GM18868 (cell line): Measurements from ENCODE around the gene ITPR1.

Source experiments
- ATAC-seq: cut with Tn5 transposase; IDR thresholded peaks from one replicate; pipeline ENCODE4 v1.9.1; 2021; ENCODE audit warnings: mild to moderate bottlenecking, moderate library complexity; ENCODE audit not compliant: unreplicated experiment

Gene ITPR1

DNA sequence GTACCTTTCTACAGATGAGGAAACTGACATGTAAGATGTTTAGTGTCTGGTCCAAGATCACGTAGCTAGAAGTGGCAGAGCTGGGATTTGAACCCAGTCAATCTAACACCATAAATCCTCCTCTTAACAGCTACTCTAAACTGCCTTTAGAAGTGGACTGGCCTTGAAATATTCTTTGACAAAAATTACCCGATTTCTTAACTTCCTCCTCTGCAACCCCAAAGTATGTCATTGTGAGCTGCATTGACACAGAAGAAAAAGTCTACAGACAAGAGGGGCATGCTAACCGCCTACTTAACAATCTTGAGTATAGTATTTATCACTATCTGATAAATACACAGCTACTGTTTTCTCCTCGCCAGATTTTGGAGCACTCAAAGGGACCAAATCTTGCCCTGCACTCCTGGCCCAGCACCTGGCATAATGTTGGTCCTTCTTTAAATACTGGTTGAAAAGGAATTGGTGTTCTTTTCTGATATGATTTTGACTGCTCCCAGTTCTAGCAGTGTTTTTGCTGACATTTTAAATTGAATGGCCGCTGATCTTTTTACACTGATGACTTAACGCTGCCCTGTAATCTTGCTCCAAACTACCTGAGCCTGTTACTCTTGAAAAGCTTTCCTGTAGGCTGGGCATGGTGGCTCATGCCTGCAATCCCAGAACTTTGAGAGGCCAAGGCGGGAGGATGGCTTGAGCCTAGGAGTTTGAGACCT, 36.9 kb downstream of the ITPR1 start:
- ATAC-seq, result no peak

DNA sequence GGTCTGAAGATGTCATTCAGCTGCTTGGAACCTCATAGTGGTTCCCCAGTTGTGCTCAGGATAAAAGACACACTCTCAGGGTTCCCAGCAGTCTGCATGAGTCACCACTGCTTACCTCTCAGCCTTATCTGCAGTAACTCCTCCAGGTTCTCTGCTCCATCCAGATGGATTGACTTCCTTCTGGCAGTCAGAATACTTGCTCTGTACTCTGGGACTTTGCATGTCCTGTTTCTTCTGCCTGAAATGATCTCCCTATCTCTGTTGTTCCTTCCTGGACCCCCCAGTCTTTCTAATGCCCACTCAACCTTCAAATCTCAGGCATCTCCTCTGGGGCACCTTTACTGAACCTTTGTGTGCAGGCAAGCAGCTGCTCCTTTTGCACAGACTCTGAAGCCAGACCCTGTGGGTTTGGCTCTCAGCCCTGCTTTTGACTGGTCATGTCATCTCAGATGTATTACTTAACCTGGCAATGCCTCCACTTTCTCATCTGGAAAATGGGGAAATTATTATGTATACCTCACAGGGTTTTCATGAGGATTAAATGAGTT, 38.4 kb downstream of the ITPR1 start:
- no peak for ATAC-seq

DNA sequence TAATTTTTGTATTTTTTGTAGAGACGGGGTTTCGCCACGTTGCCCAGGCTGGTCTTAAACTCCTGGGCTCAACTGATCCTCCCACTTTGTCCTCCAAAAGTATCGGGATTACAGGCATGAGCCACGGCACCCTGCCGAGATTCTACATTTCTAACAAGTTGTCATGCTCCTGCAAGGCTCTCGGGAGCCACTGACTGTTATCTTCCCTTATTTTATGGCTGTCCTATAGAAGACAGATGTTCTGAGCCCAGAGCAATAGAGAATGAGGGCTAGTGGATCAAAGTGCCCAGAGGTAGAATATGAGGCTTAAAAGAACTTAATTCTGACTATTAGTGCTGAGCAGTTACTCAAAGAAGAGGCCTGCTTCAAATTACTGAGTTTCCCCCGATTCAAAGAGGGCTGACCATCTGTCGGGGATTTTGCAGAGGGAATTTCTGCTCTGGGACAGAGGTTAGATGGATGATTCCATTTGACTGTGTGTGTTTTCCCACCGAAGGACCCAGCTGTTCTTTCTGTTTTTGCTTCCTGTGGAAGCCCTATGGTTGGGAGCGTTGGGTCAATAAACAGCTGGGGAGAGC, 39.5 kb downstream of the ITPR1 start:
- no peak for ATAC-seq

DNA sequence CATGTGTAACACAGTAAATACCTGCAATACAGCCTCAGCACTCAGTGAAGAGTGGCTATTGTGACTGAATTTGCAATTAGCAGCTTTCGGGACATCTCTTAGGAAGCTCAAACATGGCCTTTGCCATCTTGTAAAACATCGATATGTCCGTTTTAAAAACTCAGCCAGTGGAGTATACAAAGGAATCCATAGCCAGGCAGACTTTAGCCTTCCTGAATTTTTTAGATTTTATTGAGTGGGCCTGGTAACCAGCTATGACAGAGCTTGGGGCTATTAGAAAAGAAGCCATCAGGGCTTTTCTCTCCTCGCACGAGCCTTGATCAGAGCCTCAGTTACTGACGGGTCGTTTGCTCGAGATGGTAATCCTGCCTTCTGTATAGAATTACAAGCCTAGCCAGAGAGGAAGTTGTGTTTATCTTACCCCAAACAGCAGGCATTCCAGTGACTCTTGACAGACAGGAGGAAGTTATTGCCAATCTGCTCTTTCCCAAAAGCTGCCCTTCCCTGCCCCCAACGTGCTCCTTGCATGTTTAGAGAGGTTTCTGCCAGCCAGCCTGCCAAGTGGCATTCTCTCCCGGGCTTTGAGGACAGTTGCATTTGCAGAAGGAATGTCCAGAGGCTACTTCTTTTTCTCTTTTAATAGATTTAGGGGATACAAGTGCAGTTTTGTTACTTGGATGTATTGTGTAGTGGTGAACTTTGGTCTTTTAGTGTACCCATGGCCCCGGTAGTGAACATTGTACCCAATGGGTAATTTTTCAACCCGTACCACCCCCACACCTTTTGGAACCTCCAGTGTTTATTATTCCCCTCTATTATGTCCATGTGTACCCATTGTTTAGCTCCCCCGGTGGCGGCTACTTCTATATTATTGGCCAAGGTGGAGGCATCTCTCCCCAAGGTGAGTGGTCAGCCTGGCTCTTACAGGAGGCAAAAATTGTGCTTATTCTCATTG, 40.6 kb downstream of the ITPR1 start:
- ATAC-seq, result no peak

DNA sequence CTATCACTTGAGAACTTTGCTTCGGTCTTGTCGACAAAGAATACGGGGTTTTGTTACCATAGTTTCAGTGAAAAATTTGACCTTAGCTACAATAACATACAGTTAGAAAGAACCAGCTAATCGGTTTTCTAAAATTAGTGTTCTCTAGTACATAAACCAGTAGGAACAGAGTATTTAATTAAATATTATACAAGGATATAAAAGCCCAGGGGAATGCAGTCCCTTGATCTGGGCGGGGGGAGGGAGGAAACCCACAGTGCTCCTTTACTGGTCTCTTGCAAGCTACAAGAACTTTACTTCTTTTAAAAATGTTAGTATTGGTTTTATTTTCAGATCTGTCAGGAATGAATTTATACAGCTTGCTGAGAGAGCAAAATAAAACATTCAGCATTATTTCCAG, 41.8 kb downstream of the ITPR1 start:
- no peak for ATAC-seq

DNA sequence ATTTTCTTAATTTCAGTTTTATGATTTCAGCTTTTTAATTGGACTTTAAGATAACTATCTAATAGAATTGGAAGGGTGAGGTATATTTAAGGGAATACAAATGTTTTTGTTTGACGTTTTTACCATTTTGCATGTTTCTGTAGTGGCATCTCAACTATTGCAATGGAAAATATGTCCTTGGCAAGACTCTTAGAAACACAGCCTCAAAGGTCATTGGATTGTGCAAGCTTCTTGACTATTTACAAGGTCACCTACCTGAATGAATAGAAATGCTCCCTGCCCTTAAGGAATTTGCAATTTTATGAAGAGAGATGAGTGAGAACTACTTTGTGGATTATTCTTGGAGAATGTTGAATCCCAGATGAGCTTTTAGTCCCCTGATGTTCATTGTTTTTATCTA, 43.1 kb downstream of the ITPR1 start:
- ATAC-seq, result no peak

DNA sequence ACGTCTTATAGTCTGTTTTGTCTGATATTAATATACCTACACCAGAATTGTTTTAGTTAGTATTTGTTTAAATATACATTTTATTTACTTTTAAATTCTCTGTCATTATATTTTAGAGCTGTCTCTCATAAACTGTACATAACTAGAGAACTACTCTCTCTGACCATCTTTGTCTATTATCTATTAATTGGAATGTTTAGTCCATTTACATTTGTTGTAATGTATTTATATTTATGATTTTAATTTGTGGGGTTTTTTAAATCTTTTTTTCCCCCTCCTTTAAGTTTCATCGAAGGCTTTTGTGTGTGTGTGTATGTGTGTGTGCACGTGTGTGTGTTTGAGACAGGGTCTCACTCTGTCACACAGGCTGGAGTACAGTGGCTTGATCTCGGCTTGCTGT, 47.1 kb downstream of the ITPR1 start:
- no peak for ATAC-seq

DNA sequence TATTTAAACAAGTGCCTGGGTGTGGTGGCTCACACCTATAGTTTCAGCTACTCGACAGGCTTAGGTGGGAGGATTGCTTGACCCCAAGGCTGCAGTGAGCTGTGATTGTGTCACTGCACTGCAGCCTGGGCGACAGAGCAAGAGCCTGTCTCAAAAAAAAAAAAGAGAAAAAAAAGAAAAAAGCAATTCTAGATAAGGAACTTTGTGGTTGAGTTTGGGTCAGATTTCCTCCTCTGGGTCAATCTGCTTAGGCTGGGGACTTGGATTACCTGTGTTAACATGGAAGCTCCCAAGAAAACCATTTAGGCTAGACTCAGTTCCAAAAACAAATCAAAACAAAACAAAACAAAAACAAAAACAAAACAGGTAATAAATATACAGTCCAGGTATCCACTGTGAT, 50.0 kb downstream of the ITPR1 start:
- no peak for ATAC-seq

DNA sequence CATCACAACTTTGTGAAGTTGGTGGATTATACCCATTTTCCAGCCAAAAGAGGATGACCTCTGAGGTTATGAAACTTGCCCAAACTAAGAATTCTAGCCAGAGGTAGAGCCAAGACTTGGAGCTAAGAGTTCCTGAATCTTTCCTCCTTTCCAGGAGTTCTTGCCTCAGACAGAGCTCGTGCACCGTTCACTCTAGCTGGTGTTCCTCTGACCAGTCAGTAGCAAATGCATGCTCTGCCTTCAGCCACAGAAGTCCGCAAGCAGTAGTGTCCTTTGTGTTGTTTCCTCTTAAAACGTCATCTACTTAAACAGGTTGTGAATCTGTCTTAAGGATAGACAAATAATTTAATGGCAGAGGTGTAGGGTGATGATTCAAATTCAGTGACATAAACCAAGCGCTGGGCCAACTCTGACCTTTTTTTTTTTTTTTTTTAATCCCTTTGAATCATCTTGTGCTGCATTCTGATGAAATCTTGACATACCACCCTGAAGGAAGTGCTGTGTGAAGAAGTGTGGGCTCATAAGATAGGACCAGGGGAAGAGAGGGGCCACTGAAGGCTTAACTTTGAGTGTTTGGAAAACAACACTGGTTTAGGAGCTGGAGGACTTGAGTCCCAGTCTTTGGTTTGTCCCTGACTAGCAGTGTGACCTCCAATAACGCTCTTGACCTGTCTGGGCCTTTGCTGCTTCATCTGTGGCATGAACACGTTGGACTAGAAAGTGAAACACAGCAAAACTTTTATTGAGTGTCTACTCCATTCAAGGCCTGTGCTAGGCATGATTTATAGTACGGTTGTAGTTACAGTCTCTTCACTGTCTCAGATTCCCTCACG, 53.4 kb downstream of the ITPR1 start:
- no peak for ATAC-seq

DNA sequence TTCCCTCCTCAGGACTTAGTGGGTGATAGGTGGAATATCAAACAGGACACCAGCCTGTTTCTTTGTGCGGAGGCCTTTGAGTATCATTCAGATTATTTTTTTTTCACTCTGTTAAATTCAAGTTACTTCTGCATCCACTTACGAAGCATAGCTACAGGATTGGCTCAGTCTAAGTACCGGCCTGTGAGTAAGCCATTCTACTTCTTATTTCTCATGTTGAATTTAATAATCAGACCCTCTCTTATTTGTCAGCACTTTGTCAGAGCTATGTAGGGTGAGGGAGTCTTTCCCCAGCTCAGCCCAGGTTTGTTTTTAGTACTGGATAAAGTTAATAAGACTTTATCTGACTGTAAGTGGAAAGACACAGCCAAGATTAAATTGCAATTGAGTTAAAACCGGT, 54.7 kb downstream of the ITPR1 start:
- ATAC-seq, result no peak

DNA sequence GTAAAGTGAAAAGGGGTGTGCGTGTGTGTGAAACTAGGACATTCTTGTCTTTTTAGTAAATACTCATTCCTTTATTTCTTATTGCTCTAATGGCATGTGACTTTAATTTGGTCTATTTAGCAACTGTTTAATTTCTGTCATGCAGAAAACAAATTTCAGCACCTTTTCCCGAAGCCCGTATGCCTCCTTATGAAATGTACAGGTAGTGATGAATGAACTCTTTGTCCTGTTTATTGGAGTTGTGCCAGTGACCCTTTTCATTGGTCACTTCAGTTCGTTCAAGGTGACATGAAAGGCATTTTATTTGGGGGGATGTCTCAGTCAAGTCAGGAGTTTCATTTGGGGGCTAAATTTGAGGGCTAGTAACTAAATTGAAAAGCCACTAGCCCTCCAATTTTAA, 55.2 kb downstream of the ITPR1 start:
- ATAC-seq, result no peak

DNA sequence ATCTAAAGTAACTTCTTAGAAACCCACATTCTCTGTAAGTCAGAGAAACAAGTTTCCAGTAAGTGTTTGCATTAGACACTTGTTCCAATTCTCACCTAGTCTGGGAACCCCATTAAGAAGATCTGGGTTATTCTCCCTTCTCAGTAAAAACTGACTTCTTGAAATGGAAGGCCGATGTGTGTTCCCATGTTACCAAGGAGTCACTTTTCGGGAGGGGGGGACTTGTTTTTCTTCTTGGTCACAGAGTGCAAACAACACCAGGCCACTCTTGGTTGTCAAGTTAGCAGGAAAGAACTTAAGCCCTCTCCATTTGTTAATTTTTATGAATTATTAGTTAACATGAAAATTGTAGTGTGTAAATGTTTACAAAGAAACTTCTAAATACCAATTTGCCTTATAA, 55.6 kb downstream of the ITPR1 start:
- no peak for ATAC-seq

DNA sequence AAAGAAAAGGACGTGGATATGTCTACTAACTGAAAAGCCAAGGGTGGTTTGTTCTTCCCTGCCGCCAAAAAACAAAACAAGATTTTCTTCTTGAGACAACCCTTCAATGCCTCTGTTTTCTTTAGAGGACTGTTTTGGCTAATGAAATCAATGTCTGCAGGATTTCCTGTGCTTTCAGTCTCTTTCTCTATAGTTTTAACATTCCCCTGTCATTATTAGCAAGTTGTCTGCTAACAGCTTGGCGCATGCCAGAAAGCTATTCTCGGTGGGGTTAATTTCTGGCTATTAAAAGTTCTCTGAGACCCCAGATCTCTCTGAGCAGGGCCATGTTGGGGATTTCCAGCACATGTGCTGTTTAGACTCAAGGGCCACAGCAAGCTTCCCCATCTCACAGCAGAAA, 56.7 kb downstream of the ITPR1 start:
- no peak for ATAC-seq

DNA sequence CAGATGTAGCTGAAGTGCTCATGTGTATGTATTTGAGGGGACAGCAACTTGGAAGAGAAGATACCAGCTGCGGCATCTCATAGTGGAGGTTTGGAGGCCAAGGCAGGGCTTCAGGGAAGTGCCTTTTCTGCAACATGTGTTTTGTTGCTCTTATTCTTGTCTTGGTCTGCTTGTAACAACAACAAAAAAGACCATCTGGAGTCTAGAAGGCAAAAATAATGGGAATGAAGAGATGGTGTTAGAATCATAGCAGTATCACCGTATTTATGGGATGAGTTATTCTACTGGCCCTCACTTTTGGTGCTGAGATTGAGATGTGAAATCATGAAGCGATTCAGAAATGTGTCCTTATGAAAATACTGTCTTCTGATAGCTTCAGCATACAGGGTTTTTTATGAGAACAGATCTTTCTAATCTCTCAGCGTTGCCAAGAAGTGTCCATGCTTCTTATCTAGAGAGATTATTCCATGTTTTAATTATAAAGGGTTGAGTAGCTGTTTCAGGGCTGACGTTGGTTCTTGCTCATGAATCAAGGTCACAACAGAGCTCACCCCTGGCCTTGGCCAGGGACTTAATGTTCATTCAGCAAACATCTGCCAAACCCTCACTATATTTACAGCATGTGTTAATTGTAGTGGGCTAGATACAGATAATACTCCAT, 58.0 kb downstream of the ITPR1 start:
- ATAC-seq, result no peak

DNA sequence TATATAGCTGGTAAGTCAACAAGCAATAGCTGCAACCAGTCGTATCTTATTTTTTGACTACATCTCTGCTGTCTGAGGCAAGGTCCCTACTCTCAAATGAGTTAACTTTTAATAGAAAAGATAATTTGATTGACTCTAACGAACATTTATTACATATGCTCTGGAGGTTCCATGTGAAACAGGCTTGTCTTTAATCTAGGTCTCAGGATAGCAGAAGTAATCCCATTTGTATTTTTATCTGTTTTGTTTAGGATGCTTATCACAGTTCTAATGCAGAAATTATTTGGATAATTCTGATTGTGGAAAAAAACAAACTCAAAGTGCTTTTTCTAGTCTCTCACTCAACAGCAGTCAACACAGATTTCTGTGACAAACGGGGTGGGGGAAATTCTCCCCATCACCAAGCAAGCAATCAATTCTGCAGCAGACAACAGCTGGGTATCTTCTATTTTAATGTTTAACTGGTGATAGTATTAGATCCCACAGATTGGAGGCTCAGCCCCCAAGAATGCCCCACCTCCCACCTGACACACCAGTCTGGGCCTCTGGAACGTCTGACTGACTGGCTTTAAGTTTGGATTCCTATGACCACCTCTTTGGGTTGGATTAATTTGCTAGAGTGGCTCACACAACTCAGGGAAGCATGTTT, 58.8 kb downstream of the ITPR1 start:
- ATAC-seq, result no peak

DNA sequence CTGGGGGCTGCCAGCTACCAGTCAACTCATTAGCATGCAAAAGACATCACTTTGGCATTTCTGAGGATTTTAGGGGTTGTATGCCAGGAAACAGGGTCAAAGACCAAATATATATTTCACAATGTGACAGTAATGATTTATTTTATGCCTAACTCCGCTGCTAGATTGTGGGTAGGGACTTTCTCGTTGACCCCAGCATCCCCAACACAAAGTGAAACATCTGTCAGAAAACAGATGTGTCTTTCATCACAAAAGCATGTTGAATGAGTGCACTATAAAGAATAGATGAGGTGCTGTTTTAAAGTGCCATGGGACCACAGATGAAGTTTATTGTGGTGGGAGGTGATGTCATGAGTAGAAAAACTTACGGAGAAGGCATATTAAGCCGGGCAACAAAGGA, 59.7 kb downstream of the ITPR1 start:
- ATAC-seq, result no peak

DNA sequence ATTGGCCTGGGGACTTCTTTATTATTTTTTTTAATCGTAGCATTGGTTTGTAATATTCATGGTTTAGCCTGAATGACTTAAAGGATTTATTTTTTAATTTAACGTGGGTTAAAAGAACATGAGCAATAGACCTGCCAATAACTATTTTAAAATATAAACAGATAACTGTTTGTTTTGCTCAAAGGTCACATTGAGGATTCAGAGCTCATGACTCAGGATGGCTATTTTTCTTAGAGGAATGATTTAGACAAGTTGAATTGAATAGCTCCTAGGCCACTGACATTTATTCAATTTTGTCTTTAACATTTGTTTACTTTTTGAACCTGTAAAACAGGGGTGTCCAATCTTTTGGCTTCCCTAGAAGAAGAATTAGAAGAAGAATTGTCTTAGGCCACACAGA, 68.5 kb downstream of the ITPR1 start:
- ATAC-seq, result no peak

DNA sequence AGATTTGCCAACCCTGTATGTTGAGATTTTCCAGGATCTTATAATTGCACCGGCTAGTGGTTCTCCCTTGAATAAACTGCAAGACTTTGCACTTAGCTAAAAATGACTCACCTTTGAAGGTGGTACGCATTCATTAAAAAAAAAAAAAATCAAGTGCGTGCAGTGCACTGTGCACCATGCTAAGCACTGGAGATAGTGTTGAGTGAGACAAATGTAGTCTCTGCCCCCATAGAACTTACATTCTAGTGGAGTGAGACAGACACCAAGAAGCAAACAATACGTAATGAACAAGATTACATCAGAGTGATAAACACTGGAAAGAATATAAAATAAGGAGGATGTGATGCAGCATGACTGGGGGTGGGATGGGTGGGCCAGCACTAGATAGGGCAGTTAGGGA, 69.4 kb downstream of the ITPR1 start:
- ATAC-seq, result no peak

DNA sequence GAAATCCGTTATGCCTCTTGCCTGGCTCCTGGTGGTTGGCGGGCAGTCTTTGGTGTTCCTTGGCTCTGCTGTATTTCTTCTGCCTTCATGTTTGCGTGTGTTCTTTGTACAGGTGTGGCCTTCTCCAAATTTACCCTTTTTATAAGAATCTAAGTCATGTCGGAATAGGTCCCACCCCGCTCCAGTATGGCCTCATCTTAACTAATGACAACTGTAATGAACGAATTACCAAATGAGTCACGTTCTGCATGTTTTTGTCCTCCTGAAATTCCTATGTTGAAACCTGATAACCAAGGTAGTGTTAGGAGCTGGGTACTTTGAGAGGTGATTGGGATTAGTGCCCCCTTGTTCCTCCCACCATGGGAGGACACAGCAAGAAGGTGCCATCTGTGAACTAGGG, 71.1 kb downstream of the ITPR1 start:
- no peak for ATAC-seq
